Right renal pelvis (tissue), 4 donors: ENCODE data around the gene MAF. TPM values are rescaled to one million over a fixed set of nuclear protein-coding genes. Genes with fewer than 3 reads are reported as not detected.

Experiments
- DNase-seq, 4 donors: peaks; one replicate each; pipeline ENCODE4 v3.0.0-alpha.2; 2013; ENCODE audit warnings: low read depth in 4 of 4, low spot score in 3 of 4, missing footprints in 1 of 4
- polyA plus RNA-seq, 4 donors: library from polyadenylated mRNA; unstranded; fragments of 120-200 nt; gene quantifications; one replicate each; pipeline ENCODE4 v1.2.1, GENCODE V29; 2013; ENCODE audit not compliant: insufficient read length in 4 of 4

Gene MAF
- polyA plus RNA-seq: 10 to 100 TPM; 47.8 to 57.9 (median 54.0) TPM

- DNase-seq: peak; percentile 88 to 92 (median 91)
Measured at GRCh38 chr16:79600638-79601091, at the start of gene MAF. MAF (minus strand) TSS chr16:79600737; CDS start chr16:79599902, 835 bp downstream.

GRCh38 chr16:79648826-79649225 is 48.3 kb upstream of the MAF start:
- DNase-seq: no peak

- DNase-seq: no peak
Measured at GRCh38 chr16:79647586-79647985, 47.0 kb upstream of the MAF start.

GRCh38 chr16:79645701-79646100 is 45.2 kb upstream of the MAF start:
- DNase-seq: no peak

GRCh38 chr16:79644971-79645667 is 44.6 kb upstream of the MAF start:
- DNase-seq: no peak

- no peak for DNase-seq
Measured at GRCh38 chr16:79642652-79643051, 42.1 kb upstream of the MAF start.

GRCh38 chr16:79640513-79641360 is 40.2 kb upstream of the MAF start:
- DNase-seq: no peak

- DNase-seq: no peak
Measured at GRCh38 chr16:79639576-79640311, 39.2 kb upstream of the MAF start.

- DNase-seq: no peak
Measured at GRCh38 chr16:79638386-79638785, 37.8 kb upstream of the MAF start.

GRCh38 chr16:79635488-79635887 is 35.0 kb upstream of the MAF start:
- no peak for DNase-seq

GRCh38 chr16:79634298-79634697 is 33.8 kb upstream of the MAF start:
- no peak for DNase-seq

GRCh38 chr16:79632289-79632688 is 31.8 kb upstream of the MAF start:
- DNase-seq: no peak

- no peak for DNase-seq
Measured at GRCh38 chr16:79628988-79629387, 28.5 kb upstream of the MAF start.

- DNase-seq: no peak
Measured at GRCh38 chr16:79628501-79628975, 28.0 kb upstream of the MAF start.

- no peak for DNase-seq
Measured at GRCh38 chr16:79627092-79627491, 26.6 kb upstream of the MAF start.

- DNase-seq: no peak
Measured at GRCh38 chr16:79625738-79626137, 25.2 kb upstream of the MAF start.

- no peak for DNase-seq
Measured at GRCh38 chr16:79623824-79624223, 23.3 kb upstream of the MAF start.

- no peak for DNase-seq
Measured at GRCh38 chr16:79623062-79623461, 22.5 kb upstream of the MAF start.

- DNase-seq: no peak
Measured at GRCh38 chr16:79621027-79621426, 20.5 kb upstream of the MAF start.

GRCh38 chr16:79618692-79619050 is 18.1 kb upstream of the MAF start:
- DNase-seq: no peak
